K562 (cell line): ENCODE data around the gene CENPH. TPM values are rescaled to one million over a fixed set of nuclear protein-coding genes. Genes with fewer than 3 reads are reported as not detected.

Experiments used
- ATAC-seq: fragments of 200-7000 bp; cut with Tn5 transposase; 3 replicates; pipeline ENCODE4 v1.9.1; 2020; ENCODE audit warnings: moderate library complexity
- BruUV-seq: library from RNA; stranded (reverse); fragments of 400-500 nt; replicated peaks from 2 replicates; lab custom pipeline; 2021; lab: Mats Ljungman, UMichigan
- CTCF ChIA-PET: fragments of 300-600 bp; formaldehyde crosslinking; extraction: SDS; loops from one replicate; lab custom pipeline; 2021; ENCODE audit warnings: low intra/inter-chr PET ratio; lab: Yijun Ruan, JAX
- POLR2A ChIA-PET: fragments of 300-600, 350-650 bp; sonication (Branson Sonifier 250); formaldehyde crosslinking; extraction: SDS; loops from one replicate; lab custom pipeline; 2021; ENCODE audit warnings: antibody characterized with exemption, inconsistent platforms; lab: Yijun Ruan, JAX
- DNase-seq, 4 experiments: peaks; one replicate each; pipeline versions ENCODE4 v3.0.0 to v3.0.0-alpha.2; 2011 to 2018; ENCODE audit warnings: low spot score in 3 of 4, mixed read lengths in 3 of 4; ENCODE audit errors: extremely low read depth in 1 of 4
- FAIRE-seq: peaks from 2 replicates; lab custom pipeline; 2011; peaks lifted over from hg19 to GRCh38; lab: Jason Lieb, UNC
- H2AFZ ChIP-seq: 2 replicates; pipeline ENCODE4 v1.6.0; 2011; ENCODE audit warnings: low read depth, low read length, control low read depth, inconsistent platforms
- H3K27ac ChIP-seq: fragments of 200-600 bp; 3 replicates; pipeline ENCODE4 v1.8.0; 2011; ENCODE audit warnings: low read depth, mild to moderate bottlenecking, control low read depth, inconsistent platforms, low read length, moderate library complexity, mixed read lengths; ENCODE audit errors: extremely low read depth
- H3K27me3 ChIP-seq, 2 experiments: fragments of 300-600 bp in 1 of 2; 2 replicates in 1 of 2; 3 replicates in 1 of 2; pipeline versions ENCODE4 v1.6.0 to v1.8.0; 2011; ENCODE audit warnings: inconsistent platforms in 2 of 2, low read length in 2 of 2, mild to moderate bottlenecking in 1 of 2, mixed read lengths in 1 of 2, moderate library complexity in 1 of 2; ENCODE audit not compliant: control insufficient read depth in 2 of 2, insufficient read depth in 2 of 2
- H3K36me3 ChIP-seq: fragments of 300-600 bp; 3 replicates; pipeline ENCODE4 v1.8.0; 2011; ENCODE audit warnings: mild to moderate bottlenecking, low read length, inconsistent platforms; ENCODE audit not compliant: control insufficient read depth, insufficient read depth
- H3K4me1 ChIP-seq, 2 experiments: fragments of 200-600 bp in 1 of 2; replicated peaks in 1 of 2; 2 replicates in 1 of 2; 3 replicates in 1 of 2; pipeline versions ENCODE4 v1.5.1 to v1.8.0; 2011; ENCODE audit warnings: inconsistent platforms in 2 of 2, low read length in 2 of 2, mild to moderate bottlenecking in 1 of 2, mixed read lengths in 1 of 2, moderate library complexity in 1 of 2; ENCODE audit not compliant: control insufficient read depth in 2 of 2, insufficient read depth in 2 of 2
- H3K4me2 ChIP-seq: 2 replicates; pipeline ENCODE4 v1.6.1; 2011; ENCODE audit warnings: low read length, control low read depth, inconsistent platforms, mixed read lengths; ENCODE audit not compliant: insufficient read depth
- H3K4me3 ChIP-seq: fragments of 200-600 bp; sonication (generic), shearing (Covaris generic); 2 replicates; pipeline ENCODE4 v1.5.1; 2016; ENCODE audit warnings: control low read depth, inconsistent platforms
- H3K79me2 ChIP-seq: fragments of 200-600 bp; 3 replicates; pipeline ENCODE4 v1.8.0; 2011; ENCODE audit warnings: low read length, inconsistent platforms; ENCODE audit not compliant: control insufficient read depth, insufficient read depth
- H3K9ac ChIP-seq, 2 experiments: 2 replicates each; pipeline versions ENCODE4 v1.6.0 to v1.6.1; 2011; ENCODE audit warnings: low read depth in 2 of 2, low read length in 2 of 2, control low read depth in 1 of 2, inconsistent platforms in 1 of 2, mild to moderate bottlenecking in 1 of 2, mixed read lengths in 1 of 2; ENCODE audit not compliant: insufficient read depth in 1 of 2
- H3K9me1 ChIP-seq: one replicate; pipeline ENCODE4 v1.6.0; 2011; ENCODE audit warnings: inconsistent platforms, mild to moderate bottlenecking, low read length, moderate library complexity; ENCODE audit not compliant: control insufficient read depth, insufficient read depth
- H3K9me3 ChIP-seq: replicated peaks from 2 replicates; pipeline ENCODE4 v1.5.1; 2011; ENCODE audit warnings: low read depth, low read length, inconsistent platforms; ENCODE audit not compliant: control insufficient read depth, insufficient read depth
- H4K20me1 ChIP-seq: replicated peaks from 2 replicates; pipeline ENCODE4 v1.6.1; 2011; ENCODE audit warnings: low read length, inconsistent platforms, mixed read lengths; ENCODE audit not compliant: control insufficient read depth, insufficient read depth
- DIDO1 ChIP-seq: fragments of 450-650 bp; IDR thresholded peaks from 2 replicates; pipeline ENCODE4 v1.6.1; 2016; ENCODE audit warnings: low read depth, missing biosample characterization, missing genetic modification characterization
- EZH2 ChIP-seq: IDR thresholded peaks from 2 replicates; pipeline ENCODE4 v1.6.1; 2012; ENCODE audit warnings: low read depth, mild to moderate bottlenecking, inconsistent platforms, low read length, borderline replicate concordance
- HDGF ChIP-seq: fragments of 450-650 bp; IDR thresholded peaks from 2 replicates; pipeline ENCODE4 v1.6.1; 2016
- HEY1 ChIP-seq: fragments of 250-450 bp; sonication (Bioruptor Pico); IDR thresholded peaks from 2 replicates; pipeline ENCODE4 v1.5.0; 2020; ENCODE audit warnings: mild to moderate bottlenecking, moderate library complexity, borderline replicate concordance
- MIER1 ChIP-seq: fragments of 450-650 bp; IDR thresholded peaks from 2 replicates; pipeline ENCODE4 v1.6.1; 2016; ENCODE audit warnings: antibody characterized with exemption, mild to moderate bottlenecking, low read depth
- NEUROD1 ChIP-seq: fragments of 150-350 bp; IDR thresholded peaks from 2 replicates; pipeline ENCODE4 v1.6.1; 2014; ENCODE audit warnings: borderline replicate concordance, low read length, low read depth; ENCODE audit not compliant: partially characterized antibody
- SOX6 ChIP-seq: fragments of 450-650 bp; IDR thresholded peaks from 2 replicates; pipeline ENCODE4 v1.6.1; 2014; ENCODE audit warnings: mild to moderate bottlenecking
- TCF7 ChIP-seq: sonication (generic); IDR thresholded peaks from 2 replicates; pipeline ENCODE4 v1.6.1; 2016; ENCODE audit warnings: antibody characterized with exemption, borderline replicate concordance
- ZNF668 ChIP-seq: fragments of 250-450 bp; sonication (Bioruptor Pico); IDR thresholded peaks from 2 replicates; pipeline ENCODE4 v1.8.0; 2022; ENCODE audit warnings: mild to moderate bottlenecking, inconsistent platforms
- ZSCAN32 ChIP-seq: fragments of 450-650 bp; formaldehyde crosslinking; IDR thresholded peaks from 2 replicates; pipeline ENCODE4 v1.4.0; 2020; ENCODE audit warnings: mild to moderate bottlenecking, moderate library complexity
- WGBS: fragments of 100-300 bp; shearing (Covaris generic); methylation state at CpG from one replicate; pipeline ENCODE4 v1.1.6; 2016; ENCODE audit warnings: low coverage, mixed read lengths; ENCODE audit not compliant: insufficient coverage; ENCODE audit errors: missing lambda C conversion rate; 5-methylcytosine and 5-hydroxymethylcytosine counted together
- in situ Hi-C: fragments of 300-500 bp; cut with MboI; formaldehyde crosslinking; loops from 4 replicates; pipeline ENCODE4 v1.15.0; 2018; ENCODE audit warnings: inconsistent platforms, mixed read lengths
- intact Hi-C: fragments of 100-400 bp; cut with micrococcal nuclease; formaldehyde crosslinking; loops from 2 replicates; pipeline ENCODE4 v1.14.2; 2022
- polyA plus RNA-seq, 8 experiments: library from polyadenylated mRNA; depleted of rRNA in 4 of 8; stranded (reverse) in 5 of 8; unstranded in 3 of 8; fragments of >200 nt; fragmentation: Nextera tagmentation in 2 of 8; fragmentation: Illumina TruSeq in 1 of 8; extraction: Ambion mirVana in 2 of 8; extraction: Trizol in 1 of 8; gene quantifications; 2 replicates each; pipeline versions ENCODE4 v1.2.1 to v1.2.3, GENCODE V29; 2011 to 2014; ENCODE audit warnings: inconsistent platforms in 1 of 8, missing spikeins in 1 of 8
- total RNA-seq, 7 experiments: library from RNA; depleted of rRNA in 6 of 7; stranded (reverse); fragments of >200 nt in 6 of 7; fragmentation: Illumina TruSeq in 2 of 7; extraction: Trizol in 2 of 7; gene quantifications; 2 replicates each; pipeline versions ENCODE4 v1.2.1 to v1.2.3, GENCODE V29; 2011 to 2021; ENCODE audit warnings: low replicate concordance in 1 of 7
- TF ChIP-seq, protein P1 (sequence below): sonication (generic); formaldehyde crosslinking; IDR thresholded peaks from 2 replicates; pipeline ENCODE4 v1.8.1; 2023; ENCODE audit warnings: mild to moderate bottlenecking, missing genetic modification reagents
- TF ChIP-seq, protein P2 (sequence below): fragments of 250-450 bp; sonication (Bioruptor Pico); IDR thresholded peaks from 2 replicates; pipeline ENCODE4 v1.8.0; 2021; ENCODE audit warnings: borderline replicate concordance, mild to moderate bottlenecking, moderate library complexity; ENCODE audit not compliant: poor library complexity, severe bottlenecking

Gene CENPH
- total and polyA plus RNA-seq, 9 of the 15 experiments (the other 6 are each of a cell fraction or from before 2014, with no cell fraction given): 10.5 to 124 (median 74.9) TPM

DNA sequence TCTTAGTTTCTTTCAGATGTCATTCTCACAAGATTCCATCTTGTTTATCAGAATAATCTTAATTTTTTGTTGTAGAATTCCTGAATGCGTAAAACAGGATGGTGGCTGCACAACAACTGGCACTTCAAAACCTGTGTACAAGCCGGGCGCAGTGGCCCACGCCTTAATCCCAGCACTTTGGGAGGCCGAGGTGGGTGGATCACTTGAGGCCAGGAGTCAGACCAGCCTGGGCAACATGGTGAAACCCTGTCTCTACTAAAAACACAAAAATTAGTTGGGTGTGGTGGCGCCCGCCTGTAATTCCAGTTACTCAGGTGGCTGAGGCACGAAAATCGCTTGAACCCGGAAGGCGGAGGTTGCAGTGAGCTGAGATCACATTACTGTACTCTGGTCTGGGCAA is 32.9 kb upstream of the CENPH start:
- intact Hi-C loops: no loop called here
- in situ Hi-C loops: no loop called here

DNA sequence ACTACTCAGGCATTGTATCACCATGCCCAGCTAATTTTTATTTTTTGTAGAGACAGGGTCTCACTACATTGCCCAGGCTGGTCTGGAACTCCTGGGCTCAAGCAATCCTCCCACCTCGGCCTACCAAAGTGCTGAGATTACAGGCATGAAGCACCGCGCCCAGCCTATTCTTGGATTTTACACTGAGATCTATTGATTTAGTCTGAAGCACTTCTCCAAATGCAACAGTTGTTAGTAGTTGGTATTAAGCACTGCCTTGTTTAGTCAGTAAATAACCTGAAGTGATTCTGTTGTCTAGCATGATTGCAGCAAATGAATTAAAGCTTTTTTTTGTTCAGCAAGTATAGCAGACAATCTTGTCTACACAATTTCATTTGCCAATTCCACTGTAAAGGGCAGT is 31.3 kb upstream of the CENPH start:
- no TSS peak for BruUV-seq
- DNase-seq (no peak), FAIRE-seq (no peak), ATAC-seq (no peak)
- Histone ChIP-seq H3K4me3 (no peak overlapping the region), H3K4me1 (no peaks in the 10 kb centered on the region), H4K20me1 (no peaks in the 10 kb centered on the region), H3K27ac (no peak overlapping the region), H3K36me3 (no peaks in the 10 kb centered on the region), H2AFZ (no peak overlapping the region), H3K9me1 (no peaks in the 10 kb centered on the region), H3K4me2 (no peak overlapping the region), H3K9me3 (no peaks in the 10 kb centered on the region), H3K79me2 (no peaks in the 10 kb centered on the region), H3K9ac (no peak overlapping the region)
- intact Hi-C loops: no loop called here
- CTCF ChIA-PET: no interaction called here
- WGBS: 69% methylated on average over 3 of the region's 3 CpGs
- POLR2A ChIA-PET: no interaction called here
- in situ Hi-C loops: no loop called here
- TF ChIP-seq ZNF668 (no peak), MIER1 (no peak), HDGF (no peak), ZSCAN32 (CRISPR knock-in tag) (no peak), EZH2 (no peak), SOX6 (no peak), HEY1 (no peak)
- TF ChIP-seq, protein P1, sequence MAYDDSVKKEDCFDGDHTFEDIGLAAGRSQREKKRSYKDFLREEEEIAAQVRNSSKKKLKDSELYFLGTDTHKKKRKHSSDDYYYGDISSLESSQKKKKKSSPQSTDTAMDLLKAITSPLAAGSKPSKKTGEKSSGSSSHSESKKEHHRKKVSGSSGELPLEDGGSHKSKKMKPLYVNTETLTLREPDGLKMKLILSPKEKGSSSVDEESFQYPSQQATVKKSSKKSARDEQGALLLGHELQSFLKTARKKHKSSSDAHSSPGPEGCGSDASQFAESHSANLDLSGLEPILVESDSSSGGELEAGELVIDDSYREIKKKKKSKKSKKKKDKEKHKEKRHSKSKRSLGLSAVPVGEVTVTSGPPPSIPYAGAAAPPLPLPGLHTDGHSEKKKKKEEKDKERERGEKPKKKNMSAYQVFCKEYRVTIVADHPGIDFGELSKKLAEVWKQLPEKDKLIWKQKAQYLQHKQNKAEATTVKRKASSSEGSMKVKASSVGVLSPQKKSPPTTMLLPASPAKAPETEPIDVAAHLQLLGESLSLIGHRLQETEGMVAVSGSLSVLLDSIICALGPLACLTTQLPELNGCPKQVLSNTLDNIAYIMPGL: no peak
- TF ChIP-seq, all 486 proteins: peak for 0
- H3K27me3 ChIP-seq: no peaks in the 10 kb centered on the region

More for the DNA sequence above, 32.9 kb upstream of the CENPH start:
- FAIRE-seq (no peak), DNase-seq (no peak), ATAC-seq (no peak)
- BruUV-seq: no TSS peak
- Histone ChIP-seq H3K4me2 (no peak overlapping the region), H4K20me1 (no peaks in the 10 kb centered on the region), H3K27ac (no peak overlapping the region), H3K9me3 (no peaks in the 10 kb centered on the region), H3K36me3 (no peaks in the 10 kb centered on the region), H3K79me2 (no peaks in the 10 kb centered on the region), H3K4me3 (no peak overlapping the region), H3K27me3 (no peaks in the 10 kb centered on the region), H3K9ac (no peak overlapping the region), H3K9me1 (no peaks in the 10 kb centered on the region), H3K4me1 (no peaks in the 10 kb centered on the region), H2AFZ (no peak overlapping the region)
- CTCF ChIA-PET: no interaction called here
- TF ChIP-seq DIDO1 (tag): no peak
- TF ChIP-seq NEUROD1: no peak
- no peak for TF ChIP-seq TCF7
- TF ChIP-seq, protein P2, sequence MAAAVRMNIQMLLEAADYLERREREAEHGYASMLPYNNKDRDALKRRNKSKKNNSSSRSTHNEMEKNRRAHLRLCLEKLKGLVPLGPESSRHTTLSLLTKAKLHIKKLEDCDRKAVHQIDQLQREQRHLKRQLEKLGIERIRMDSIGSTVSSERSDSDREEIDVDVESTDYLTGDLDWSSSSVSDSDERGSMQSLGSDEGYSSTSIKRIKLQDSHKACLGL: no peak
- POLR2A ChIA-PET: interaction anchor here (1.1 kb wide), 1 partner anchor 10 kb away, joined by 3 read pairs; the partner anchor contains the start of gene CCNB1
- 87% methylated on average over 11 of the region's 11 CpGs for WGBS
